Measurements from ENCODE around the gene WDFY3. TPM values are rescaled to one million over a fixed set of nuclear protein-coding genes. Genes with fewer than 3 reads are reported as not detected.

Gene WDFY3
- total and polyA plus RNA-seq, 8 donors = 5.3 to 53.0 (median 29.6) TPM

GRCh38 chr4:84862064-84862463 is 104.4 kb downstream of the WDFY3 start:
- 70 to 79% methylated on average over 2 of the region's 2 CpGs for WGBS, 2 donors
- H3K36me3 ChIP-seq = peaks cover 0 to 8% (median 0%) of the 10 kb centered on the region in 3 donors
- intact Hi-C loops (cut with DNase I) = no loop called here
- no peaks in the 10 kb centered on the region for H3K27me3 ChIP-seq
- H3K4me3 ChIP-seq = no peak overlapping the region
- H3K4me1 ChIP-seq = peaks cover 0 to 5% (median 3%) of the 10 kb centered on the region in 3 donors
- no peaks in the 10 kb centered on the region for H3K9me3 ChIP-seq
- no peak for DNase-seq
- no peak for FAIRE-seq
- peak in 3 of 4 donors; percentile 19 to 30 (median 22) for ATAC-seq
- no peak for TF ChIP-seq CTCF (IDR thresholded peaks at IDR 0.05)
- H3K27ac ChIP-seq = no peak overlapping the region

- H3K27ac ChIP-seq = no peak overlapping the region
- no peak overlapping the region for H3K4me3 ChIP-seq
- intact Hi-C loops (cut with DNase I) = no loop called here
- H3K27me3 ChIP-seq = no peaks in the 10 kb centered on the region
- no peak for FAIRE-seq
- no peak for ATAC-seq
- no peak for DNase-seq
- WGBS, 2 donors = 43 to 47% methylated on average over 1 of the region's 1 CpG
- H3K4me1 ChIP-seq = peaks cover 0 to 20% (median 19%) of the 10 kb centered on the region in 3 donors
- no peak for TF ChIP-seq CTCF (IDR thresholded peaks at IDR 0.05)
- no peaks in the 10 kb centered on the region for H3K9me3 ChIP-seq
- peaks cover 0 to 8% (median 0%) of the 10 kb centered on the region in 3 donors for H3K36me3 ChIP-seq
Measured at GRCh38 chr4:84857296-84857695, 109.2 kb downstream of the WDFY3 start.

GRCh38 chr4:84856468-84857049 is 109.9 kb downstream of the WDFY3 start:
- Histone ChIP-seq H3K36me3 (peaks cover 0 to 8% (median 0%) of the 10 kb centered on the region in 3 donors), H3K9me3 (no peaks in the 10 kb centered on the region), H3K4me1 (peaks cover 0 to 20% (median 19%) of the 10 kb centered on the region in 3 donors), H3K4me3 (no peak overlapping the region), H3K27ac (no peak overlapping the region), H3K27me3 (no peaks in the 10 kb centered on the region)
- TF ChIP-seq CTCF (IDR thresholded peaks at IDR 0.05) = no peak
- intact Hi-C loops (cut with DNase I) = no loop called here
- FAIRE-seq (peak; percentile 78), ATAC-seq (peak in 3 of 4 donors; percentile 25 to 43 (median 27)), DNase-seq (no peak)
- 41 to 54% methylated on average over 1 of the region's 1 CpG for WGBS, 2 donors

GRCh38 chr4:84855774-84856173 is 110.7 kb downstream of the WDFY3 start:
- no peak for TF ChIP-seq CTCF (IDR thresholded peaks at IDR 0.05)
- Histone ChIP-seq H3K36me3 (peaks cover 0 to 8% (median 0%) of the 10 kb centered on the region in 3 donors), H3K27ac (no peak overlapping the region), H3K4me3 (no peak overlapping the region), H3K9me3 (no peaks in the 10 kb centered on the region), H3K27me3 (no peaks in the 10 kb centered on the region), H3K4me1 (peaks cover 0 to 20% (median 19%) of the 10 kb centered on the region in 3 donors)
- FAIRE-seq (no peak), ATAC-seq (peak; percentile 64 to 88 (median 78)), DNase-seq (peak in 1 of 6 donors; percentile 13)
- WGBS, 2 donors = 55 to 65% methylated on average over 2 of the region's 2 CpGs
- intact Hi-C loops (cut with DNase I) = no loop called here

- Histone ChIP-seq H3K27me3 (no peaks in the 10 kb centered on the region), H3K9me3 (no peaks in the 10 kb centered on the region), H3K27ac (no peak overlapping the region), H3K36me3 (peaks cover 0 to 6% (median 0%) of the 10 kb centered on the region in 3 donors), H3K4me1 (peaks cover 0 to 16% (median 15%) of the 10 kb centered on the region in 3 donors), H3K4me3 (no peak overlapping the region)
- intact Hi-C loops (cut with DNase I) = no loop called here
- WGBS, 2 donors = 58 to 59% methylated on average over 1 of the region's 1 CpG
- DNase-seq (no peak), FAIRE-seq (no peak), ATAC-seq (peak in 1 of 4 donors; percentile 44)
- no peak for TF ChIP-seq CTCF (IDR thresholded peaks at IDR 0.05)
Measured at GRCh38 chr4:84852081-84852480, 114.4 kb downstream of the WDFY3 start.
